Measurements from ENCODE around the gene PRKAR1A.
A peak's percentile ranks its signal among the peaks of the same experiment; 100 is the strongest.
"Not testable (repeated sequence)": the region's sequence is repeated elsewhere in the genome, so short reads cannot be mapped to it uniquely, and the experiment has no call there.

PRKAR1A gene

GRCh38 chr17:68511671-68512246 is 471 bp upstream of the PRKAR1A start:
- peak; percentile 57 for DNase-seq

DNA sequence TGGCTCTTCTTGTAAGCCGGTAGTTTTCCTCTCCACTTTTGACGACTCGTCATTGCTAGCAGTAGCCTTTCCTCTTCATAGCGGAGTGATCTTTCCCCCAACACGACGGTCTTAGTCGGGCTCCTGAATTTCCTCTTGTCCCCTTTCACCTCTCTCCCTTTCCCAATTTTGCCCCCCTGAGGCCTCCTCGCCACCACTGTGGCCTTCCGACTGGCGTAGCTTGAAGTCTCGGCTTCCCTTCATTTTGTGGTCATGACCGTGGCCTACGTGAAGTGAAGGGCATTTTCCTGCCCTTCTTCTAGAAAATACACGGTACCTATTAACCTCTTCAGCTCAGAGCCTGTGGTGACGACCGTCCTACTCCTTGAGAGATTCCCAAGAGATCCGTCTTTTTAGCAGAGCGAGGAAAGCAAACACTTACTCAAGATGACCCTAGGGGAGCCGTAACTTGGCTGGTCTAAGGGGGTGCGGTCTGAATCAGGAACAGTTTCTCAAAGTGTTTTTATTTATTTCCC is 787 bp downstream of the PRKAR1A start:
- no peak for DNase-seq

GRCh38 chr17:68513932-68514331 is 1.7 kb downstream of the PRKAR1A start:
- no peak for DNase-seq

- DNase-seq: no peak
These were observed 2.8 kb downstream of the PRKAR1A start for GRCh38 chr17:68514831-68515635.

GRCh38 chr17:68516732-68517131 is 4.5 kb downstream of the PRKAR1A start:
- DNase-seq: no peak

GRCh38 chr17:68517605-68518004 is 5.4 kb downstream of the PRKAR1A start:
- not testable (repeated sequence) for DNase-seq

DNA sequence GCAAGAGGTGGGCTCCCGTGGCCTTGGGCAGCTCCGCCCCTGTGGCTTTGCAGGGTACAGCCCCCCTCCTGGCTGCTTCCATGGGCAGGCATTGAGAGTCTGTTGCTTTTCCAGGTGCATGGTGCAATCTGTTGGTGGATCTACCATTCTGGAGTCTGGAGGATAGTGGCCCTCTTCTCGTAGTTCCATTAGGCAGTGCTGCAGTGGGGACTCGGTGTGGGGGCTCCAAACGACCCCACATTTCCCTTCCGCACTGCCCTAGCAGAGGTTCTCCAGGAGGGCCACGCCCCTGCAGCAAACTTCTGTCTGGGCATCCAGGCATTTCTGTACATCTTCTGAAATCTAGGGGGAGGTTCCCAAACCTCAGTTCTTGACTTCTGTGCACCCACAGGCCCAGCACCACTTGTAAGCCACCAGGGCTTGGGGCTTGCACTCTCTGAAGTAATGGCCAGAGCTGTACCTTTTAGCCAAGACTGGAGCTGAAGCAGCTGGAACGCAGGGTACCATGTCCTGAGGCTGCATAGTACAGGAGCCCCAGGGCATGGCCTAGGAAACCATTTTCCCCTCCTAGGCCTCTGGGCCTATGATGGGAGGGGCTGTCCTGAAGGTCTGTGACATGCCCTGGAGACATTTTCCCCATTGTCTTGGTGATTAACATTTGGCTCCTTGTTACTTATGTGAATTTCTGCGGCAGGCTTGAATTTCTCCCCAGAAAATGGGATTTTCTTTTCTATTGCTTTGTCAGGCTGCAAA is 6.0 kb downstream of the PRKAR1A start:
- no peak for DNase-seq

- DNase-seq: not testable (repeated sequence)
These were observed 6.8 kb downstream of the PRKAR1A start for GRCh38 chr17:68519051-68519450.

- no peak for DNase-seq
These were observed 7.7 kb downstream of the PRKAR1A start for GRCh38 chr17:68519911-68520310.

DNA sequence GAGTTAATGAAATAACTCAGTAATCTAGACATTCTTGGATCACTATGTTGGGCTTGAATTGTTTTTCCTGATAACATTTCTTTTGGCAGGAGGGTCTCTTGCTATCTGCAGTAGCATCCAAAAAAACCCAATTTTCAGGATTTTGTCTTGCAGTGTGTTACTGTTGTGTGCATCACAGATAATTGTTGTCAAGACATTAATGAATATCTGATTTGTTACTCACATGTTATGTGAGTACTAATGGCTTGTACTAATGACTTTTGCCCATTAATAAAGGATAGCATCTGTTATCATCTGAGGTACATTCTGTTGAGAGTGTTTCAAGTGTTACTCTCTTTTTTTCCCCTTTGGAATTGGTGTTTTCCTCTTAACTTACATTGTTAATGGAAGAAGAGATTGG is 10.0 kb downstream of the PRKAR1A start:
- no peak for DNase-seq

GRCh38 chr17:68526548-68526947 is 14.3 kb downstream of the PRKAR1A start:
- no peak for DNase-seq

- DNase-seq: no peak
These were observed 15.1 kb downstream of the PRKAR1A start for GRCh38 chr17:68527314-68527713.

- no peak for DNase-seq
These were observed 19.0 kb downstream of the PRKAR1A start for GRCh38 chr17:68531252-68531651.

DNA sequence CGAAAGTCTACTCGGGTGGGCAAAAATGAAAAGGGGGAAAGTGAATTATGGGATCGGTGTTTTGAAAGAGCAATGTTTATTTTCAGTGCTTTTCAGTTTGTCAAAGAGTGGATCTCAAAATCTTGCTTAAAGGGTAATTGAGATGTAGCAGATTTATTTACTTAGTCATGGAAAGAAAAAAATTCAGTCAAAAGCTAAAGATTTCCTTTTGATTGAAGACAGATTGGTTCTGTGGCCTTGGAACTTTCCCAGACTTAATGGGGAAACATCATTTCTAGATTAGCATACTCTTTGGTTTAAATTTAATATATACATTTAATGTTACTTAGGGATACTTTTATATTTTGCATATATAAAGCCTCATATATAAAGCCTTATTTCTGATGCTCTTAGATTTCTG is 20.6 kb downstream of the PRKAR1A start:
- no peak for DNase-seq

DNA sequence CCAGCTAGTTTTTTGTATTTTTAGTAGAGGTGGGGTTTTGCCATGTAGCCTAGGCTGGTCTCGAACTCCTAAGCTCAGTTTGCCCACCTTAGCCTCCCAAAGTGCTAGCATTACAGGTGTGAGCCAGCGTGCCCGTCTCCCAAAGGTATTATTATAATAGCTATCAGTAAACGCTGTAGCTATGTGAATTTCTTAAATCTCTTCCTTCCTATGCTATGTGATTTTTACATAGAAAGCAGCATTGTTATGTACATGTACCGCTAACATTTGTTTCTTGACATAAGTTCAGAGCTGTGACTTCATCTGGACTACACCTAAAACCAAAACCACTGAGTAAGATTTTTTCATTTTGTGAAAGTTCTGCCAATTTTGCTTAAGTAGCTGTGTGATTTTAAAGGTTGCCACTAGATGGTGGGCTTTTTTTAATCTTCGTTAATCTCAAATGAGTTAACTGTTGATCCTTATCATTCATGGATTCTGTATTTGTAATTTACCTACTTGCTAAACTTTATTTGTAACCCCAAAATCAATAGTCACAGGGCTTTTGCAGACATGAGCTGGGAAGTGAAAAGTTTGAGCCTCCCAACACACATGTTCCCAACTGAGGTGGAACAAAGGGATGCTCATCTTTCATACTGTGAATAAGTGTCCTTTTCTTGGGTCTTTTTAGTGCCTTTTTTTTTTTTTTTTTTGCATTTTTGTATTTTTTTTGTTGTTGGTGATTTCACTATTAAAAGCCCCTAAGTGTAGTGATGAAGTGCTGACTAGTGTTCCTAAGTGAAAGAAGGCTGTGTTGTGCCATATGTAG is 21.9 kb downstream of the PRKAR1A start:
- DNase-seq: no peak

DNA sequence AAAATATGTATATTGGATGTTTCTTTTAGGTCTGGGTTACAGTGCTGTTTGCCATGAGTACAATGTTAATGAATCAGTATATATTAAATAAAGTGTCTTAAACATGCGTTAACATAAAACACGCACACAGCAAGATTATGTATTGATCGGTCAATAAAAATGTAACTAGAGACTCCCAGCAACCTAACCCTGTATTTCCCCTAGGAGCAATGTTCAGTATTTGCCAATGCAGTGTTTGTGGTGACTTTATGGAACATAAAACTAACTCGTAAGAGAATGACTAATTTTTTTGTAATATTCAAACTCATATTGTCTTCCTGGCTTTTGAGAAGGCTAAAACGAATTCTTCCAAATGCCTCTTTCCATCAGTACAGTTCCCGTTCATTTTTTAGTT is 22.5 kb downstream of the PRKAR1A start:
- no peak for DNase-seq

DNA sequence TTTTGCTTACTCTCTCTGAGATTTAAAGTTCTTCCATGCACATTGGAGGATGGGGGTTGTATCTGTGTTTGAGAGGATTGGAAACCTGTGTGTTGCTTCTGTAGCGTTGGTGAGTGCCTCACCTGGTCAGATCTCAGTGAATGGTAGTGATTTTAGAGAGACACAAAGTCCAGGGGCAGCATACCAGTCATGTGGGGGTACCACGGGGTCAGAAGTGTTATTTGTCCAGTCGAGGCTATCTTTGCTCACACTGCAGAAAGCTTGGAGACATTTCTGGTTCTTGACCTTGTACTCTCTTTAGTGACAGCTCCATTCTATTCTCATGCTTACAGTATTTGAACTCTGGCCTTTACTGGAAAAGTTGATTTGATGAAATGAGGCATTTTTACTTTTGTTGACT is 23.7 kb downstream of the PRKAR1A start:
- no peak for DNase-seq

GRCh38 chr17:68539548-68540467 is 27.6 kb downstream of the PRKAR1A start:
- no peak for DNase-seq

DNA sequence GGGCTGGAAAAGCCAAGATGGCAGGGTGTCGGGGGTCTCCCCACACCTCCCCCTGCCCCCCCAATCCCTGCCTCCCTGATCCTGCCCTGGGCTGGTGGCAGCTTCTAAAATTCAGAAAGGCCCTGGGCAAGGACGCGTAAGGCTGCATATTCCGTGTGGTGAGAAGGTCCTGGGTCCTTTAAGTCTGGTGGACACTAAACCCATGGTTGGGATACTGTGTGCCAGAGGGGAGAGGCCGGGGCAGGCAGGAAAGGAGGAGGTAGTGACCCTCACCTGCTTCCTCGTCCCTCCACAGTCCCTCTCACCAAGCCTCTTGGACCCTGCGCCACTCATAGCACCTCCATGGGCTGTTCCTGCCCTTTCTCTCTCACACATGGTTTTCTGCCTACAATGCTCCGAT is 28.8 kb downstream of the PRKAR1A start:
- DNase-seq: no peak

GRCh38 chr17:68541816-68542215 is 29.6 kb downstream of the PRKAR1A start:
- DNase-seq: no peak

DNA sequence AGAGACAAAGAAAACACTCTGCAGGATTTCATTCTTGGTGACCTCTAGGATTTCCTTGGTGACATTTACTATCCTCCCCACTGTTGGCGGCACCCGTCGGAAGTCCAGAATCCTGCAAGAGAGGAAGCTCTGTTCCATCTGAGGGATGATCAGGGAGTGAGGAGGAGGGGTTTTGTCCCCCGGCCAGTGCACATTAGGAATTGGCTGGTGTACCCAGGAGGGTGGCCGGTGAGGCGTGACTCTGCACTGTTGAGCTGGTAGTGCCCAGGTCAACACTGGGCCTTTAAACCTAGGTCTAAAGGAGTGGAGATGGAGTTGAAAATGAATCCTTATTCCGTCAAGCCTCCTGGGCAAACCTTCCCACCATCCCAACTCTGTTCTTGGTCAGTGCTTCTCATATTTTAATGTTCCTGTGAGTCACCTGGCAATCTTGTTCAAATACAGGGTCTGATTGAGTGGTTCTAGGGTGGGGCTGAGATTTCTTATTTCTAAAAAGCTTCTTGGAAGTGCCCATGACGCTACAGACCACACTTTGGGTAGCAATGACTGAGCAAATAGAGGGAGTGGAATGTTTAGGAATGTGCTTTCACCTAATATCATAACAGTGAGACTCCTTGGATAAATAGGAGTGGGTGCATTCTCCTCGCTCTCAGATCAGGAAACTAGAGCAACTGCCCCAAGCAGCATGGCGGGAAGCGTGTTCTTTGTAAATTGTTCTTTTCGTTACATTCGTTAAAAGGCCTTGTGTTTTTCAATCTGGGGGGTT is 30.7 kb downstream of the PRKAR1A start:
- DNase-seq: no peak
